HL-60 (cell line): Measurements from ENCODE around the gene CLDN7.

Experiments
- CTCF ChIP-seq: IDR thresholded peaks from one replicate; pipeline ENCODE4 v1.5.1; 2011; ENCODE audit warnings: low read length, control low read depth, inconsistent platforms; ENCODE audit not compliant: insufficient read depth
- POLR2AphosphoS5 ChIP-seq: IDR thresholded peaks from 2 replicates; pipeline ENCODE4 v1.6.1; 2012; ENCODE audit warnings: low read depth
- REST ChIP-seq: IDR thresholded peaks from 2 replicates; pipeline ENCODE4 v1.6.1; 2012; ENCODE audit warnings: low read depth; ENCODE audit not compliant: insufficient replicate concordance

- TF ChIP-seq CTCF = no peak
- no peak for TF ChIP-seq POLR2AphosphoS5
- no peak for TF ChIP-seq REST
These were observed 30.2 kb downstream of the CLDN7 start for GRCh38 chr17:7232114-7232513.
